ENCODE results near the gene SPRR1B. TPM values are rescaled to one million over a fixed set of nuclear protein-coding genes. Genes with fewer than 3 reads are reported as not detected.

Gene SPRR1B
- total and polyA plus RNA-seq, 10 of the 15 experiments (the other 5 are each of a cell fraction or from before 2014, with no cell fraction given), result not detected

- in situ Hi-C loops (cut with MboI), result no loop called here
- intact Hi-C loops (cut with micrococcal nuclease; ENCODE audit: unreplicated experiment), result no loop called here
Observed at GRCh38 chr1:153024413-153024812, 6.6 kb upstream of the SPRR1B start.

More at GRCh38 chr1:153024413-153024812, 6.6 kb upstream of the SPRR1B start:
- H3K4me2 ChIP-seq (ENCODE audit: control insufficient read depth, insufficient read depth), result no peak overlapping the region
- no peaks in the 10 kb centered on the region for H3K36me3 ChIP-seq (ENCODE audit: control insufficient read depth in 2 of 2, insufficient read depth in 2 of 2, low read length in 1 of 2)
- no peak overlapping the region for H2AFZ ChIP-seq (ENCODE audit: control insufficient read depth, low read depth, low read length)
- ATAC-seq, result no peak
- no peaks in the 10 kb centered on the region for H3K4me1 ChIP-seq (ENCODE audit: control insufficient read depth, insufficient read depth, low read length)
- 0% methylated on average over 1 of the region's 1 CpG for WGBS (ENCODE audit: insufficient coverage, insufficient replicate concordance, low lambda C conversion rate, missing lambda C conversion rate)
- FAIRE-seq, result no peak
- no peak overlapping the region for H3K4me3 ChIP-seq
- POLR2A ChIA-PET, result no interaction called here
- no peak for DNase-seq (ENCODE audit: low read depth, low spot score)
- H4K20me1 ChIP-seq (ENCODE audit: control insufficient read depth, insufficient read depth), result no peaks in the 10 kb centered on the region
- H3K79me2 ChIP-seq (ENCODE audit: control insufficient read depth, insufficient read depth, low read length), result no peaks in the 10 kb centered on the region
- CTCF ChIA-PET, result interaction anchor here (0.9 kb wide), 1 partner anchor 61 kb away, joined by 3 read pairs; no protein-coding TSS in a partner anchor
- SMC1A ChIA-PET (ENCODE audit: uncharacterized antibody, unreplicated experiment), result interaction anchor here (1.0 kb wide), 1 partner anchor 18 kb away, joined by 3 read pairs; no protein-coding TSS in a partner anchor
- RAD21 ChIA-PET (ENCODE audit: unreplicated experiment), result no interaction called here
- H3K9ac ChIP-seq (ENCODE audit: control insufficient read depth, insufficient read depth, low read length), result no peak overlapping the region
- H3K27me3 ChIP-seq (replicated peaks in 1 of 2; ENCODE audit: control insufficient read depth in 2 of 2, insufficient read depth in 2 of 2, low read length in 1 of 2), result no peaks in the 10 kb centered on the region
- H3K9me3 ChIP-seq (replicated peaks; ENCODE audit: control insufficient read depth, insufficient read depth, low read length), result no peaks in the 10 kb centered on the region
- BruUV-seq (replicated peaks), result no TSS peak
- no peak overlapping the region for H3K27ac ChIP-seq (ENCODE audit: control insufficient read depth, insufficient read depth)
- TF ChIP-seq CREM (IDR thresholded peaks at IDR 0.05; ENCODE audit: low read depth) (no peak), HDGF (IDR thresholded peaks at IDR 0.05) (no peak), RAD51 (IDR thresholded peaks at IDR 0.05) (no peak), CBFB (IDR thresholded peaks at IDR 0.05; ENCODE audit: low read depth) (no peak), JUNB (IDR thresholded peaks at IDR 0.05) (no peak), HDAC2 (IDR thresholded peaks at IDR 0.05) (no peak), EZH2 (IDR thresholded peaks at IDR 0.05; ENCODE audit: borderline replicate concordance, control insufficient read depth, low read depth, low read length) (no peak), SRF (IDR thresholded peaks at IDR 0.05; ENCODE audit: low read depth in 2 of 2, low read length in 2 of 2) (no peak), SIN3A (IDR thresholded peaks at IDR 0.05; ENCODE audit: low read depth, low read length) (no peak)
- TF ChIP-seq, protein P1, sequence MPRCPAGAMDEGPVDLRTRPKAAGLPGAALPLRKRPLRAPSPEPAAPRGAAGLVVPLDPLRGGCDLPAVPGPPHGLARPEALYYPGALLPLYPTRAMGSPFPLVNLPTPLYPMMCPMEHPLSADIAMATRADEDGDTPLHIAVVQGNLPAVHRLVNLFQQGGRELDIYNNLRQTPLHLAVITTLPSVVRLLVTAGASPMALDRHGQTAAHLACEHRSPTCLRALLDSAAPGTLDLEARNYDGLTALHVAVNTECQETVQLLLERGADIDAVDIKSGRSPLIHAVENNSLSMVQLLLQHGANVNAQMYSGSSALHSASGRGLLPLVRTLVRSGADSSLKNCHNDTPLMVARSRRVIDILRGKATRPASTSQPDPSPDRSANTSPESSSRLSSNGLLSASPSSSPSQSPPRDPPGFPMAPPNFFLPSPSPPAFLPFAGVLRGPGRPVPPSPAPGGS (IDR thresholded peaks at IDR 0.05; ENCODE audit: borderline replicate concordance, insufficient read depth, low read depth, low read length, poor library complexity, severe bottlenecking), result no peak
- TF ChIP-seq, protein P2, sequence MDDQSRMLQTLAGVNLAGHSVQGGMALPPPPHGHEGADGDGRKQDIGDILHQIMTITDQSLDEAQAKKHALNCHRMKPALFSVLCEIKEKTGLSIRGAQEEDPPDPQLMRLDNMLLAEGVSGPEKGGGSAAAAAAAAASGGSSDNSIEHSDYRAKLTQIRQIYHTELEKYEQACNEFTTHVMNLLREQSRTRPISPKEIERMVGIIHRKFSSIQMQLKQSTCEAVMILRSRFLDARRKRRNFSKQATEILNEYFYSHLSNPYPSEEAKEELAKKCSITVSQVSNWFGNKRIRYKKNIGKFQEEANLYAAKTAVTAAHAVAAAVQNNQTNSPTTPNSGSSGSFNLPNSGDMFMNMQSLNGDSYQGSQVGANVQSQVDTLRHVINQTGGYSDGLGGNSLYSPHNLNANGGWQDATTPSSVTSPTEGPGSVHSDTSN (IDR thresholded peaks at IDR 0.05; ENCODE audit: insufficient replicate concordance, low read depth, low read length), result no peak
